Duodenal mucosa (tissue), 2 donors: ENCODE measurements around the gene ARHGAP40.

Experiments
- H3K27ac ChIP-seq: one replicate; pipeline ENCODE4 v1.7.0; 2013; ENCODE audit warnings: low read depth, low read length
- H3K27me3 ChIP-seq, 2 donors: one replicate each; pipeline ENCODE4 v1.7.0; 2013; ENCODE audit warnings: low read length in 2 of 2, control low read depth in 1 of 2; ENCODE audit not compliant: insufficient read depth in 2 of 2, control insufficient read depth in 1 of 2
- H3K36me3 ChIP-seq, 2 donors: one replicate each; pipeline ENCODE4 v1.7.0; 2013; ENCODE audit warnings: low read length in 2 of 2, control low read depth in 1 of 2; ENCODE audit not compliant: insufficient read depth in 2 of 2, control insufficient read depth in 1 of 2
- H3K4me1 ChIP-seq, 2 donors: one replicate each; pipeline ENCODE4 v1.7.0; 2013; ENCODE audit warnings: low read length in 2 of 2, control low read depth in 1 of 2; ENCODE audit not compliant: insufficient read depth in 2 of 2, control insufficient read depth in 1 of 2
- H3K4me3 ChIP-seq, 2 donors: one replicate each; pipeline ENCODE4 v1.7.0; 2013; ENCODE audit warnings: low read length in 2 of 2, low read depth in 1 of 2
- H3K9ac ChIP-seq, 2 donors: one replicate each; pipeline ENCODE4 v1.7.0; 2013; ENCODE audit warnings: low read length in 2 of 2, low read depth in 1 of 2
- H3K9me3 ChIP-seq, 2 donors: one replicate each; pipeline ENCODE4 v1.7.0; 2013; ENCODE audit warnings: low read length in 2 of 2, control low read depth in 1 of 2; ENCODE audit not compliant: control insufficient read depth in 1 of 2

The ARHGAP40 gene

DNA sequence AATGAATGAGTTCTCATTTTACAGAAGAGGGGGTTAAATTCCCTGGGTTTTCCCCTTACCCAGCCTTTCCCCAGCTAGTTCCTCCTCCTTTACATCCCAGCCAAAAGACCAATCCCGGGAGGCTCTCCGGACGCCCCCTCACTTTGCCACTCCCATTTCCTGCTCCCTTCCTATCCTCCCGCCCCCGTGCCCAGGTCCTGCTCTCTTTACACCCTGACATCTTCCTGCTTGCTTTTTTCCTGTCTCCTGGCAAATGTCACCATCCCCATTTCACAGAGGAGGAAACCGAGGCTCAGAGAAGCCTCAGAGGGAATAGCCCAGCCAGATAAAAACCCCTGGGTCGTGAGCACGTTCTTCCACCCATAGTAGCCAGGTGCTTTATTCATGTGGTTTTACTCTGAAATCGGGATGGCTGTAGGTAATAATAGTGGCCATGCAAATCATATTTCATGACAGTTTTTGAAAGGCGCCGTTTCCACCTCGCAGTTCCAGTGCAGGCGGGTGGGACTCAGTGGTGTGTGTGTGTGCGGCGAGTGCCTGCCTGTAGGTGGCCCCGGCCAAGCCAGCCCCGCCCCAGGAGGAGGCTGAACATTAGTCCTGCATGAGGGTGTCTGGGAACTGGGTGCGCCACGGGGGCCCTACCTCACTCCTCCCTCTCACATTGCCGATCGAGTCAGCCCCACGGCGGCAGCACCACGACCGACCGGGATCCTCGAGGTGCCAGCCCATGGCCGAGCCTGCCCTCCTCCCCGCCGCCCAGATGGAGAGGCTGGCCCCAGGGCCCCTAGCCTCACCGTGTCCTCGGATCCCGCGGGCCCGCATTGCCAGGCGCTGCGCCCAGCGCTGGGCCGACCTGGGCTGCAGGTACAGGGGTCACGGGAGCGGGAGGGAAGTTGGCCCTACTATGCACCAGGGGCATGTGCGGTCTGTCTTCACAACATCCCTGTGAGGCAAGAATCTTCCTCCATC lies at the start of gene ARHGAP40:
ARHGAP40 (plus strand) TSS at position 594 of the 969 bp plus-strand sequence.
- peaks cover 40 to 45% of the 10 kb centered on the region in 2 donors for H3K27me3 ChIP-seq

DNA sequence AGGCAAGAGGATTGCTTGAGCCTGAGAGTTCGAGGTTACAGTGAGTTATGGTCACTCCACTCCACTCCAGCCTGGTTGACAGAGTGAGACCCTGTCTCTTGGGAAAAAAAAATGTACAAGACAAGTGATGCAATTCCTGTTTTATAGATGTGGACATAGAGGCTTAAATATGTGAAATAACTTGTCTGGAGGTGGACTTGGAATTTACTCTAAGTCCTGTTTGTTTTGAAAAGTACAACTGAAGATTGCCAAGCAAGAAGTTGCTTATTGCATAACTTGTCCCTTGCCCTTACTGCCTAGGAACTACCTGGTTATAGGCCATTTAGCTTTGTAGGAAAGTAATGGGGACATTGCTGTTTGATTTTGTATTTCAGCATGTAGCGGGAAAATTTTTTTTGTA lies 46.6 kb upstream of the ARHGAP40 start:
- Histone ChIP-seq H3K4me1 (no peaks in the 10 kb centered on the region), H3K9ac (no peak overlapping the region), H3K4me3 (no peak overlapping the region), H3K27ac (no peak overlapping the region), H3K9me3 (no peaks in the 10 kb centered on the region), H3K27me3 (no peaks in the 10 kb centered on the region), H3K36me3 (peaks cover 55 to 66% of the 10 kb centered on the region in 2 donors)

More for the DNA sequence above, at the start of gene ARHGAP40:
- no peak within 1 kb of the TSS for H3K27ac ChIP-seq
- H3K4me1 ChIP-seq: no peaks in the 10 kb centered on the region
- no peak within 1 kb of the TSS for H3K9ac ChIP-seq
- H3K9me3 ChIP-seq: no peaks in the 10 kb centered on the region
- H3K4me3 ChIP-seq: peak within 1 kb of the TSS; percentile 1 to 10
- H3K36me3 ChIP-seq: no peaks in the 10 kb centered on the region

GRCh38 chr20:38555395-38555794 lies 46.2 kb upstream of the ARHGAP40 start:
- Histone ChIP-seq H3K27ac (no peak overlapping the region), H3K4me1 (no peaks in the 10 kb centered on the region), H3K9ac (no peak overlapping the region), H3K36me3 (peaks cover 55 to 67% of the 10 kb centered on the region in 2 donors), H3K4me3 (no peak overlapping the region), H3K9me3 (no peaks in the 10 kb centered on the region), H3K27me3 (no peaks in the 10 kb centered on the region)

DNA sequence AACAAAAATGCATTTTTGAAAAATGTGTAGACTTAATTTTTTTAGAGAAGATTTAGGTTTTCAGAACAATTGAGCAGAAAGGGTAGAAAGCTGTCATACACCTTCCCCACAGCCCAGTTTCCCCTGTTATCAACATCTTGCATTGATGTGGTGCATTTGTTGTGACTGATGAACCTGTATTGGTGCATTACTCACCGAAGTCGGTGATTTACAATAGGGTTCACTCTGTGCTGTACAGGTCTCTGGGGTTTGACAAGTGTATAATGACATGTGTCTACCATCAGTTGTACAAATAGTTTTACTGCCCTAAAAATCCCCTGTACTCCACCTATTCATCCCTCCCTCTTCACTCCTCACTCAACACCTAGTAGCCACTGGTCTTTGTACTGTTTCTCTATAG lies 44.4 kb upstream of the ARHGAP40 start:
- Histone ChIP-seq H3K4me1 (no peaks in the 10 kb centered on the region), H3K27me3 (no peaks in the 10 kb centered on the region), H3K27ac (no peak overlapping the region), H3K9me3 (no peaks in the 10 kb centered on the region), H3K36me3 (peaks cover 45 to 53% of the 10 kb centered on the region in 2 donors), H3K4me3 (no peak overlapping the region), H3K9ac (no peak overlapping the region)

- no peak overlapping the region for H3K4me3 ChIP-seq
- H3K36me3 ChIP-seq: peaks cover 30 to 57% of the 10 kb centered on the region in 2 donors
- H3K27ac ChIP-seq: no peak overlapping the region
- H3K4me1 ChIP-seq: no peaks in the 10 kb centered on the region
- no peak overlapping the region for H3K9ac ChIP-seq
- no peaks in the 10 kb centered on the region for H3K9me3 ChIP-seq
- no peaks in the 10 kb centered on the region for H3K27me3 ChIP-seq
Observed at GRCh38 chr20:38558596-38559360, 42.8 kb upstream of the ARHGAP40 start.

DNA sequence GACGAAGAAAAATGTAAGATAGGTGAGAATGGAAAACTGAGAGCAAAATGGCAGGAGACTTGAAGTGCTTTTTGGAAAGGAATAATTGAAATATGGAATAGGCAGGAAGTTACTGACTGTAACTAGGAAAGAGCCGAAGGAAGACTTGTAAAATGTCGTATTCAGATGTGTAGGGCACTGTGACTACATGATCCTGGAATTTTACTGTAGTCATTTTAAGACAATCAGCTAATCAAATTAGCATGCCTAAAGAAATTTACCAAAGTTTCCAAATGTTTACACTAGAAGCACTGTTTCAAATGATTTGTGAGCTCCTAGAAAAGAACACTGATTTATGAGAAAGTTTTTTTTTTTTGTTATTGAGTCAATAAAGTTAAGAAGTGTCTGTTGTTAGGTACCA lies 41.8 kb upstream of the ARHGAP40 start:
- H3K4me3 ChIP-seq: no peak overlapping the region
- H3K27me3 ChIP-seq: no peaks in the 10 kb centered on the region
- H3K9me3 ChIP-seq: no peaks in the 10 kb centered on the region
- H3K27ac ChIP-seq: no peak overlapping the region
- no peaks in the 10 kb centered on the region for H3K4me1 ChIP-seq
- peaks cover 22 to 56% of the 10 kb centered on the region in 2 donors for H3K36me3 ChIP-seq
- H3K9ac ChIP-seq: no peak overlapping the region

GRCh38 chr20:38563802-38564431 lies 37.7 kb upstream of the ARHGAP40 start:
- Histone ChIP-seq H3K36me3 (peaks cover 16 to 47% of the 10 kb centered on the region in 2 donors), H3K4me1 (no peaks in the 10 kb centered on the region), H3K9ac (no peak overlapping the region), H3K27ac (no peak overlapping the region), H3K4me3 (no peak overlapping the region), H3K27me3 (no peaks in the 10 kb centered on the region), H3K9me3 (no peaks in the 10 kb centered on the region)

DNA sequence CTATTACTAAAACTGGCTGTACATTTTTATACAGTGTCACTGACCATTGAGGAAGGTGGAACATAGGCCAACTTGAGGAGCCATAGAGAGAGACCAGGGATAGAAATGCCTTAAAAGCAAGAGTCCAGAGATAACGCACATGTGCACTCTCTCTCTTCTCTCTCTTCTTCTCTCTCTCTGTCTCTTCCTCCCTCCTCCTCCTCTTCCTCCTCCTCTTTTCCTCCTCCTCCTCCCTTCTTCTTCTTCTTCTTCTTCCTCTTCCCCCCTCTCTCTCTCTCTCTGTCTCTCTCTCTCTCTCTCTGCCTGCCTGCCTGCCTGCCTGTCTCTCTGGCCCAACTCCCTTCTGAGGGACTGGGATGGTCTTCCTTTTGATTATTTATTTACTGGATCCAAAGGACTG lies 36.9 kb upstream of the ARHGAP40 start:
- no peak overlapping the region for H3K9ac ChIP-seq
- peaks cover 13 to 46% of the 10 kb centered on the region in 2 donors for H3K36me3 ChIP-seq

GRCh38 chr20:38566036-38566598 lies 35.5 kb upstream of the ARHGAP40 start:
- Histone ChIP-seq H3K27me3 (no peaks in the 10 kb centered on the region), H3K36me3 (peaks cover 16 to 44% of the 10 kb centered on the region in 2 donors), H3K9me3 (no peaks in the 10 kb centered on the region), H3K4me3 (no peak overlapping the region), H3K4me1 (no peaks in the 10 kb centered on the region), H3K27ac (no peak overlapping the region), H3K9ac (no peak overlapping the region)

More for the DNA sequence above, 36.9 kb upstream of the ARHGAP40 start:
- Histone ChIP-seq H3K27me3 (no peaks in the 10 kb centered on the region), H3K4me3 (no peak overlapping the region), H3K27ac (no peak overlapping the region), H3K9me3 (no peaks in the 10 kb centered on the region), H3K4me1 (no peaks in the 10 kb centered on the region)
